Osteocyte (in vitro differentiated cells): ENCODE measurements around the gene MDM2. TPM values are rescaled to one million over a fixed set of nuclear protein-coding genes. Genes with fewer than 3 reads are reported as not detected.

Source experiments
- DNase-seq: peaks from one replicate; pipeline ENCODE4 v3.0.0; 2021; ENCODE audit warnings: mixed read lengths; ENCODE audit not compliant: unreplicated experiment; ENCODE audit errors: extremely low spot score
- H3K27ac Mint-ChIP-seq: one replicate; pipeline ENCODE4 v1.8.0; 2021; ENCODE audit warnings: mild to moderate bottlenecking, mixed read lengths; ENCODE audit not compliant: unreplicated experiment
- H3K27me3 Mint-ChIP-seq: one replicate; pipeline ENCODE4 v1.8.0; 2021; ENCODE audit warnings: mixed read lengths; ENCODE audit not compliant: unreplicated experiment
- H3K36me3 Mint-ChIP-seq: one replicate; pipeline ENCODE4 v1.8.0; 2021; ENCODE audit warnings: mixed read lengths; ENCODE audit not compliant: unreplicated experiment
- H3K4me1 Mint-ChIP-seq: one replicate; pipeline ENCODE4 v1.8.0; 2021; ENCODE audit warnings: mixed read lengths; ENCODE audit not compliant: unreplicated experiment
- H3K4me3 Mint-ChIP-seq: one replicate; pipeline ENCODE4 v1.8.0; 2021; ENCODE audit warnings: mild to moderate bottlenecking, moderate library complexity, mixed read lengths; ENCODE audit not compliant: unreplicated experiment
- H3K9me3 Mint-ChIP-seq: one replicate; pipeline ENCODE4 v1.8.0; 2021; ENCODE audit warnings: mixed read lengths; ENCODE audit not compliant: unreplicated experiment
- CTCF ChIP-seq: fragments of 200-600 bp; sonication (generic); IDR thresholded peaks from 2 replicates; pipeline ENCODE4 v1.5.0; 2021; ENCODE audit warnings: antibody characterized with exemption, mild to moderate bottlenecking, moderate library complexity
- total RNA-seq: library from RNA; stranded (reverse); gene quantifications from 2 replicates; pipeline ENCODE4 v1.2.1, GENCODE V29; 2021

The MDM2 gene
- total RNA-seq, 1 donor from 2014 or later, result 131 TPM

GRCh38 chr12:68854554-68854953 lies 46.6 kb downstream of the MDM2 start:
- H3K36me3 Mint-ChIP-seq, result no peaks in the 10 kb centered on the region
- no peak for DNase-seq
- H3K9me3 Mint-ChIP-seq, result no peaks in the 10 kb centered on the region
- H3K4me1 Mint-ChIP-seq, result no peaks in the 10 kb centered on the region
- H3K27me3 Mint-ChIP-seq, result peaks cover 43% of the 10 kb centered on the region
- no peak overlapping the region for H3K4me3 Mint-ChIP-seq
- no peak overlapping the region for H3K27ac Mint-ChIP-seq
- TF ChIP-seq CTCF, result no peak

GRCh38 chr12:68855111-68855510 lies 47.1 kb downstream of the MDM2 start:
- no peak for TF ChIP-seq CTCF
- no peak for DNase-seq
- Mint-ChIP-seq H3K27ac (no peak overlapping the region), H3K36me3 (no peaks in the 10 kb centered on the region), H3K27me3 (peaks cover 49% of the 10 kb centered on the region), H3K4me1 (no peaks in the 10 kb centered on the region), H3K9me3 (no peaks in the 10 kb centered on the region), H3K4me3 (no peak overlapping the region)

GRCh38 chr12:68855771-68856170 lies 47.8 kb downstream of the MDM2 start:
- no peak for DNase-seq
- TF ChIP-seq CTCF, result no peak
- Mint-ChIP-seq H3K27ac (no peak overlapping the region), H3K36me3 (no peaks in the 10 kb centered on the region), H3K4me3 (no peak overlapping the region), H3K27me3 (peaks cover 50% of the 10 kb centered on the region), H3K4me1 (no peaks in the 10 kb centered on the region), H3K9me3 (no peaks in the 10 kb centered on the region)

- no peak for TF ChIP-seq CTCF
- Mint-ChIP-seq H3K4me3 (no peak overlapping the region), H3K27me3 (peaks cover 50% of the 10 kb centered on the region), H3K36me3 (no peaks in the 10 kb centered on the region), H3K27ac (no peak overlapping the region), H3K4me1 (no peaks in the 10 kb centered on the region), H3K9me3 (no peaks in the 10 kb centered on the region)
- no peak for DNase-seq
These were observed 48.5 kb downstream of the MDM2 start for GRCh38 chr12:68856510-68856909.

- no peak for DNase-seq
- no peak for TF ChIP-seq CTCF
- Mint-ChIP-seq H3K36me3 (no peaks in the 10 kb centered on the region), H3K4me1 (no peaks in the 10 kb centered on the region), H3K27ac (no peak overlapping the region), H3K4me3 (no peak overlapping the region), H3K9me3 (no peaks in the 10 kb centered on the region), H3K27me3 (peaks cover 15% of the 10 kb centered on the region)
These were observed 53.9 kb downstream of the MDM2 start for GRCh38 chr12:68861890-68862289.
